CD4-positive, alpha-beta T cell treated with Interleukin-17A for 1 hour (primary cell): ENCODE measurements around the gene SYNC.

Source experiments
- DNase-seq: peaks from one replicate; pipeline ENCODE4 v3.0.0-alpha.2; 2020

SYNC gene

DNA sequence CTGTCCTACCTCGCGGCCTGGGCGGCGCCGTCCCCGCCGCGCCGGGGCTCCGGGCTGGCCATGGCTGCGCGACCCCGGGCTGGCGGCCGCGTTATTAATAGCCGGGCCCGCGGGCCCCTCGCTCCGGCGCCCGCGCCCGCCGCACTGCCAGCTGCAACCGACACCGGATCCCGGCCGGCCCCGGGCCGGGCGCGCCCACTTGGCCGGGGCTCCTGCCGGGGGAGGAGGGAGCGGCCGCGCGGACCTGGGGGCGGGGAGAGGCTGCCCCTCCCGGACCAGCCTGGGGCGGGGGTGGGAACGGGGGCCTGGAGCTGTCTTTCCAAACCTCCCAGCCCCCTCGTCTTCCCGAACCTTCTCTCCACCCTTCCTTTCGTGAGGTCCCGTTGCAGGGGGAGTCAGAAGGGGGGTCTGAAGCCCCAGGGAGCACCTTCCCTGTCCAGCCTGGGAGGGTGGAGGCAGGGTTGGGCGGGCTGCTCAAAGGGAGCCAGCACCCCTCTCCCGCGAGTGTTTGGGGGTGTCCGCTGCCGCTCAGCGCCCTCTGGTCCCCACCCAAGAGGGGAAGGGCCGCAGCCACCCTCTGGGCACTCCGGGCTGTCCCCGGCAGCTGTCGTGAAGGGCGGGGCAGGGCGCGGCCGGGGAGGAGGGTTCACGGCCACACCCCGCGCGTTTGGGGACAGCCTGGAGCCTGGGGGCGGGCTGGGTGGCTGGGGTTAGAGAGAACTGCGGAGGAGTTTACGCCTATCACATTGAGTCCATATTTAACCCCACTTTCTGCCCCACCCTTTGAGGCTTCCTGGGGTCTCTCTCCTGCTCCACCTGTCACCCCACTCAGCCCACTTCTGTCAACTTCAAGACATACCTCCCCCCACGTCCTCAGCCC lies at the start of gene SYNC:
Gene SYNC, minus strand, starts transcription at position 172 of the 880 bp plus-strand sequence. Its CDS starts 110 bp downstream, at position 62.
- DNase-seq, result peak; percentile 7

DNA sequence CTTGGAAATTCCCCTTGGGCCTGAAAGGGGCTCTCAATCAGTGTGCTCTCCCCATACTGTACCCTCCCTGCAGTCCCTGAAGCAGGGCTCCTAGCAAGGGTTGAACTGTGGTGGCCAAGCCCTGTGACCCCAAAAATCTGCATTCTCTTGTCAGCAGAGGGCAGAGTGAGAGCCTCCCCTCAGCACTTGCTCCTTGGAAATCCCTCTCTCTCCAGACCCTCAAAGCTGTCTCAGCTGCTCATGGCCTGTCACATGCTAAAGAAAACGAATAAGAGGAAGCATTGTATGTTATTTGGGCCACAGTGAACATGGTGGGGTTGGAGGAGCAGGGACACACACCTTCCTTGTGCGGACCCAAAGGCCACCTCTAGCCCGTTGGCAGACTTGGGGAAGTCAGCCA lies 47.2 kb upstream of the SYNC start:
- DNase-seq, result no peak

- DNase-seq, result no peak
Observed at GRCh38 chr1:32749332-32749731, 46.8 kb upstream of the SYNC start.

DNA sequence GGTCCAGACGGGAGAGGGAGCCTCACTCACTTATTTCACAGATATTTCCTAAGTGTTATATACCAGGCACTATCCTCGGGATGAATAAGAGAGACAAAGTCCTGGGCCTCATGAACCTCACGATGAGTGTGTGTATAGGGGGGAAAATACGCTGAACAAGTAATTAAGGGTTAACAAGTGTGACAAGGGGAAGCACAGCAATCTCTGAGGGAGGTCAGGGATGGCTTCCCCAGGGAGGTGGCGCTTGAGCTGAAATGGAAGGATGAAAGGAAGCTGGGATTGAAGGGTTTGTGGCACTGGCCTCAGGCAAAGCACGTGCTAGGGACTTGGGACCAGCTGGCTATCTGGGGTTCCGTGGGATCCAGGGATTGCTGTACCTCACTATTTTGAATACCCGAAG lies 46.4 kb upstream of the SYNC start:
- no peak for DNase-seq

- DNase-seq, result no peak
Observed at GRCh38 chr1:32748348-32748747, 45.8 kb upstream of the SYNC start.

DNA sequence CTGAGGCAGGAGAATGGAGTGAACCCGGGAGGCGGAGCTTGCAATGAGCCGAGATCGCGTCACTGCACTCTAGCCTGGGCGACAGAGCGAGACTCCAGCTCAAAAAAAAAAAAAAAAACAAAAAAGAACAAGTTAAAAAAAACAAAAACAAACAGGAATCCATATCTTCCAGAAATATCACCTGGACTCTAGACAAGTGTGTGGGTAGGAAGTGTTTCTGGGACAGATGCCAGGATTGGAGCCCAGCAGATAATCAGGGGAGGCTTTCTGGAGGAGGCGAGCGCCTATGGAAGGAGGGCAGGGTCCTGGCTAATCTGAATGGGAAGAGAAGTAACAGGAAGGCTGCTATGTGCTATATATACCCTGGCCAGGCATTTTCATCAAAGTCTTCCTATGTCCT lies 43.6 kb upstream of the SYNC start:
- DNase-seq, result no peak

DNA sequence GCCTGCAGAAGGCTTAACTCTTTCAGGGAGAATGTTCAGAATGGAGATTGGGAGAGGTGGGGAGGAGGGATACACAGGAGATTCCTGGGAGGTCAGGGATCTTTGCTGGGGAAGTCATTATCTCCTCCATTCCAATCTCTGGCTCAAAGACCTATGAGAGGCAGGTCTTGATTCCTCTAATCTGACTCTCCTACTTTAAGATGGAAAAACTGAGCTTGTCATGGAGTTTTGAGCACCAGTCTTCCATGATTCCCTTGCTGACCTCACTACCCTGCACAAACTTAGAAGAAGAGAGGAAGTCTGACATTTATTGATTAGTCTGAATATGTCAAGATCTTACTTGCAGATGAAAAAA lies 41.5 kb upstream of the SYNC start:
- no peak for DNase-seq

DNA sequence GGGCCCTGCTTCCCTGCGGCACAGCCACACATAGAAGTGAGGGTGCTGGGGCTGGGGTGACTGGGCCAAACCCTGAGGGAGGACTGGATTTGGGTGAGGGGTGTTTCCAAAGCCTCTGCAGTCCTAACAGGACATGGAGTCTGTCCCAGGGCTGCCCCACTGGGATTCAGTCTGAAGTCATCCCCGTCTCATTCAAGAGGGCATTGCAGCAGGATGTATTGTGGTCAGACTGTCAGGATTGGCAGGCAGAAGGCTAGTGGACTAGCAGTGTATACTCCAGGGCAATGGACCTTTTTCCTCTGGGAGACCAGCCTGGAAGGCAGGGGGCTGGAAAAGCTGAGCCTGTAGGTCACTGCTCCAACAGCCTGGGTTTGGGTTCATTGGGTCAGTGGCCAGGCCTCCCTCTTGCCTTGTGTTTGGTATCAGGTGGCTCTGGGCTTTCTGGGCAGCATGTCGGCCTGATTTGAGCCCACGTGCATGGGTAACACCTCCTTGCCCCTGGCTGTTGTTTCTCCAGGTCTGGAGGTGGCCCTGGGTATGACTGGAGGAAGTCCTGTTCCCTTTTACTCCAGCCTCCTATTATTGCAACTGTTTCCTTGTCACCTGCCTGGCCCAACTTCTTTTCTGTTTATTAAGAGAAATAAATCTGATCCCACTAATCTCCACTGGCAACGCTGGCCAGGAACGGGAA lies 41.0 kb upstream of the SYNC start:
- DNase-seq, result no peak

GRCh38 chr1:32742956-32743355 lies 40.4 kb upstream of the SYNC start:
- no peak for DNase-seq

DNA sequence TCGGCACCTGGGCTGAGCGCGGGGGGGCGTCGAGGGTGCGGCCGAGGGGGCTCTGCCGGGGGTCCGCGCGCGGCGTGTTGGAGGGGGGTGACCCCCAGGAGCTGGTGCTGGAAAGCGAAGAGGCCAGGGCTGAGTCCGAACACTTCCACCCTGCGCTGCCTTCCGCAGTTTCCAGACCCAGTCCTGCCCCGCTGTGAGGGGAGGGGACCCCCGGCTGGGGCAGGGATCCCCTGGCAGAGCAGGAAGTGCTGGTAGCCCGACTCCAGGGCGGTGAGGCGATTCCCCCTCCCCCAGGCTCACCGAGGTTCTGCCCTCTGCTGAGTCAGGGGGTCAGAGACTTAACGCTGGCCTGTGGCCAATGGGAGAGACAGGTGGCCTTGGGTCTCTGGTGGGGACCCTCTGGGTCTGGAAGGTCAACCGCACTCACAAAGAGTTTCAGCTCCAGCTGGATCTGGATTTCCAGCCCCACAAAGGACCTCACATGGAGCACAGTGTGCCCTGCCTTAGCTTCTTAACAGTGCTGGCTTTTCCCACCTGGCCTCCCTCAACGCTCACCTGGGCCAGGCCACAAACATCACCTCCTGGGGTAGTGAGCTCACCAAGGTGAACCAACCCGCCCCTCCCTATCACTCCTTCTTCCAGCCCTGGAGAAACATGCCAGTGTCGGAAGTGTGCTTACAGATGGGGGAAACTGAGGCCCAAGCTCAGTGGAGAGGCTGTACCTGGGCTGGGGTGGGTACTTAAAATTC lies 39.8 kb upstream of the SYNC start:
- DNase-seq, result no peak

- DNase-seq, result no peak
Observed at GRCh38 chr1:32741413-32742198, 39.0 kb upstream of the SYNC start.

DNA sequence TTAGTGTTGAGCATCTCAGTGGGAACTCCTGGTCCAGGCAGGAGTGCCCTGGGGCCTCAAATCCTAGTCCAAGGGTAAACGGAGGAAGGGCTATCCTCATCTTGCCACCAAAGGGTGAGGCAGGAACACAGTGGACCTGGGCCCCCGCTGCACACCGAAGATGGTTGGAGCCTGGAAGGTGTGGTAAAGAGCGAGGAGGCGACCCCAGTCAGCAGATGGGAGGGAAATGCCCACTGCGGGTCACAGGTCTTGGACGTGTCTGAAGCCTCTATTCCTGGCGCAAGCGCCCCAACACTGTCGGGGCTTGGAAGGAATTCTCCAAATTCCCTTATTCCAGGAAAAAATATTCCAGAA lies 38.5 kb upstream of the SYNC start:
- DNase-seq, result no peak

- no peak for DNase-seq
Observed at GRCh38 chr1:32736812-32737791, 34.5 kb upstream of the SYNC start.

DNA sequence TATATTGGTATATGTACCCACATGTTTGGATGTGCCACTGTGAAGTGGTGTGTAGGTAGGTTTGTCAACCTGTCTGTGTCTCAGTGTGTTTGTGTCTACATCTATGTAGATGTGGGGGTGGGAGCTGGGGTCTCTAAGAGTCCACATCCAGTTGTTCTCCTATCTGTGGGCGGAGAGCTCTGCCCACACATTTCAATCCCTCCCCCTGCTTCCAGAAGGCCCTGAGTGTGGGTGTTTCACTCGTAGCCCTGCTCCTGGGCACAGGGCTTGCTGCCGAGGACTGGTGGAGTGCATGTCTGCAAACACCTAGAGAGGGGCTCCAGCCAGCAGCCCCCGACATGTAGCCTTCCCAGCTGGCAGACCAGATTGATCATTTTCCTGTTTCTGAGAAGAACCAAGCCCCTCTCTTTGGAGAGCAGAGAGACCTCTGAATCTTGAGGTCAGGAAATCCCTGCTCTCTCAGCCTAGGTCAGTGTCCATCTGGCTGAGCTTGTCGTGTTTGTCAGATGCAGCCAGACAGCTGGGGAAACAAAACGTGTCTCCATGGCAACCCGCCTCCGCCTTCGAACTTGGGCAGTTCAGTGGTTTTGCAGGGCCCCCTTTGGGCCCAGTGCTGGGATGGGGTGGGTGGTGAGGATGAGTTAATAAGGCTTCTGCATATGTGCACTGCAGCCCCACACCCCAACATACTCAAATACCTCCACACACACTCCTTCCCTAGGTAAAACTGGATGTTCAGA lies 31.2 kb upstream of the SYNC start:
- DNase-seq, result no peak

- no peak for DNase-seq
Observed at GRCh38 chr1:32729254-32730046, 26.9 kb upstream of the SYNC start.

GRCh38 chr1:32728413-32729077 lies 26.0 kb upstream of the SYNC start:
- DNase-seq, result no peak

DNA sequence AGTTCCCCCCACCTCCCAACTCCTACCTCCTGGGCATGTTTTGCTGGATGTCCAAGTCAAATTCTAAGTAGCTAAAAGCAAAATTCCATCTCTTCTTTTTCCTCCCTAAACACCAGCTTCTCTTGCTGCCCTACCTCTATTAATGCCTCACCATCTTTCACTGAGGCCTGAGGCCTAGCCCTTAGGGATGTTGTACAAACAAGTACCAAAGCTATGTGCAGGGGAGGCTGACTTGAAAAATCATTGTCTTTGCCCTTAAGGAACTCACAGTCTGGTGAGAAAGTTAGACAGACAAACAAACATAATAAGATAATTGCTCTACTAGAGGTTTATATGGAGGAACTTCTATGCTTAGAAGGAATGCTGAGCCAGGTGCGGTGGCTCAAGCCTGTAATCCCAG lies 25.3 kb upstream of the SYNC start:
- DNase-seq, result no peak

- no peak for DNase-seq
Observed at GRCh38 chr1:32725615-32725982, 23.0 kb upstream of the SYNC start.
